ENCODE measurements around the gene EPB41L2.
A peak's percentile ranks its signal among the peaks of the same experiment; 100 is the strongest.
"Not testable (repeated sequence)": the region's sequence is repeated elsewhere in the genome, so short reads cannot be mapped to it uniquely, and the experiment has no call there.

EPB41L2 gene

GRCh38 chr6:130935978-130936377 lies 127.1 kb downstream of the EPB41L2 start:
- DNase-seq: no peak

- DNase-seq: no peak
Measured at GRCh38 chr6:130934848-130935585, 128.0 kb downstream of the EPB41L2 start.

- DNase-seq: no peak
Measured at GRCh38 chr6:130933712-130934200, 129.3 kb downstream of the EPB41L2 start.

- no peak for DNase-seq
Measured at GRCh38 chr6:130932921-130933320, 130.1 kb downstream of the EPB41L2 start.

DNA sequence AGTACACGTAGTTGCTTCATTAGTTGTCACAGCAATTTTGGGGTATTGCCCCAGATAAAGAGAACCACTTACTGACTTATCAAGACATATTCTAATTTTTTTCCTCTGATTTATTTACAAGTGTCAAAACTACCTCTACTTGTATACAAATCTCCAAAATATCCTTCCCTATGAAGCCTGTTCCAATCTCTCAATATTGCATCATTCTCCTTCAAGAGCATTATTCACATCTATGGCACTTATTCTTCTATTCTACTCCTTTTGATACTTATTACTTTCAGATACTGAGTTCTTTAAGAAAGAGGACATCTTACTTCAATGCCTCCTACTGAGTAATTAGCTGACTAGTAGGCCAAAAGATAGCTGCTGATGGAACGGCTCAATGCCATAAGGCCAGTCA lies 130.6 kb downstream of the EPB41L2 start:
- DNase-seq: no peak

DNA sequence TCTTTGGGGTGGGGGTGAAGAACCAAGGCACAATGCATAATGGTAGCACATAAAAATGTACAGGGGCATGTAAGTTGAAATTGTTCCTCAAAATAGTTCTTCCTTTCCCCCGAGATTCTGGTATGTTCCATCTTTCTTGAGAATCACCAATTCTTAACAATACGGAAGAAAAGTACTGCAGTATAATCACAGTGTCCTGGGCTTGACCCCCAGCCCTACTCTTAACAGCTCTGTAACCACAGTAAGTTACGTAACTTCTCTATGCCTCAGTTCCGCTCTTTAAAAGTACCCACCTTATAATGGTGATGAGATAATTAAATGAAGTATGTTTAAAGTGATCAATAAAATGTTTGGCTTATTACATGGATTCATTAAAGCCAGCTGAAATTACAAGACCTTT lies 131.4 kb downstream of the EPB41L2 start:
- no peak for DNase-seq

DNA sequence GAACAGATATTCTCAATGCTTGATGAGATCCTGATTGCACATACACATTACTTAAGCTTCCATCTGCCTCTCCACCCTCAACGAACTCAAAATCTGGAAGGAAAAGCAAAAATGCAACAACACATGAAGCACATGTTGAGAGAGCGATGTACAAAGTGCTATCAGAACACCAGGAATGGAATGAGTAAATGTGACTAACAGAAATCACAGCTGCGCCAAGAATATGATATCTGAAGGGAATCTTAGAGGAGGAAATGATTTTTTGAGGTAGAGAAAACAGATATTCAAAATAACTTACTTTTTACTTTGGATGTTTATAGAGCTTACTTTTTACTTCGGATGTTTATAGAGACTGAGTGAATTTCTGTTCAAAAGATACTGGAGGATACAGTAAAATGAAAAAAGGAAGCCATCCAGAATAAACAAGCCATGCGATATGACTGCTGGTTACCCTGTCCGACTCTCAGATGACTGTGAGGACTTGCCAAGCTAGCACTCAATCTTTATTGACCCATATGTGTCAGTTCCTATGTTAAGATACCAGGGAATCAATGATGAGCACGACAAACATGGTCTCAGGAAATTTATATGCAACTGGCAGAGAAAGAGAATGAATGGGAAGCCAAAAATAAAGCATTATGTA lies 133.9 kb downstream of the EPB41L2 start:
- no peak for DNase-seq

GRCh38 chr6:130928158-130928912 lies 134.7 kb downstream of the EPB41L2 start:
- no peak for DNase-seq

- DNase-seq: no peak
Measured at GRCh38 chr6:130927305-130927704, 135.7 kb downstream of the EPB41L2 start.

DNA sequence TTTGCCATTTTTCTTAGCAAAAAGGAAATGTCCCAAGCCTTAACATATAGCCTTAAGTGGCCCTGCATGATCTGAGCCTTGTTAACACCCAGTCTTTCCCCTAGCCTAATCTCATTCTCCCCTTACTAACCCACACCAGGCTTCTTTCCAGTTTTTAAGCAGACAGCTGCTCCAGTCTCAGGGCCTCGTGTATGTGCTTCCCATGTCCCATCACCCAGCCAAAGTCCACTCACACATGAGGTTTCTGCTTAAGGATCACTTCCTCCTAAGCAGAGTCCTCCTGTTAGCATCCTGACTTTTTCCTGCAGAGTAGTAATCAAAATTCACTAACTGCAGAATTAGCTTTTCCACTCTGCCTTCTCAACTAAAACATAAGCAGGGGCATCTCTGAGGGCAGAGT lies 139.7 kb downstream of the EPB41L2 start:
- no peak for DNase-seq

DNA sequence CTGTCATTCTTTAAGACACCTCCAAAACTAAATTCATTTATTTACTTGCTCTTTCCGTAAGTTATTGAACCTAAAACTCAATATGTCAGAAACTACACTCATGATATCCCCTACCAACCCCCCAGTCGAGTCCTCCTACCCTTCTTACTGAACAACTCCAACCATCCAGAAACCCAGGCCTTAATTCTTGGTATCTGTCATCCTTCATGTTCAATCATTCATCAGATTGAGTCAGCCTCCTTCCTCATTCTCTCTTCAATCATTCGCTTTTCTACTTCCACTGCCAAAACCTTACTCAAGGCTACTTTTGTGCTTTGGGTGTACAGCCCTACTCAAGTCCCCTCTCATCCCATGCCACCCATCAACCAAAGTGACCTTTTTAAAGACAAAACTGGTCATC lies 140.1 kb downstream of the EPB41L2 start:
- no peak for DNase-seq

- DNase-seq: no peak
Measured at GRCh38 chr6:130920969-130921368, 142.1 kb downstream of the EPB41L2 start.

- DNase-seq: no peak
Measured at GRCh38 chr6:130918171-130918570, 144.9 kb downstream of the EPB41L2 start.

DNA sequence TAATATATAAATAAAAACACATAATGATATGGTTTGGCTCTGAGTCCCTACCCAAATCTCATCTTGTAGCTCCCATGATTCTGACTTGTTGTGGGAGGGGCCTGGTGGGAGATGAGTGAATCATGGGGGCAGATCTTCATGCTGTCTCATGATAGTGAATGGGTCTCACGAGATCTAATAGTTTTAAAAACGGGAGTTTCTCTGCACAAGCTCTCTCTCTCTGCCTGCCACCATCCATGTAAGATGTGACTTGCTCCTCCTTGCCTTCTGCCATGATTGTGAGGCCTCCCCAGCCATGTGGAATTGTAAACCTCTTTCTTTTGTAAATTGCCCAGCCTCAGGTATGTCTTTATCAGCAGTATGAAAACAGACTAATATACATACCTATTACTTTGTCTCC lies 147.4 kb downstream of the EPB41L2 start:
- not testable (repeated sequence) for DNase-seq

- DNase-seq: peak in 2 of 6 experiments; percentile 9 to 35
Measured at GRCh38 chr6:130913120-130913519, 149.9 kb downstream of the EPB41L2 start.

DNA sequence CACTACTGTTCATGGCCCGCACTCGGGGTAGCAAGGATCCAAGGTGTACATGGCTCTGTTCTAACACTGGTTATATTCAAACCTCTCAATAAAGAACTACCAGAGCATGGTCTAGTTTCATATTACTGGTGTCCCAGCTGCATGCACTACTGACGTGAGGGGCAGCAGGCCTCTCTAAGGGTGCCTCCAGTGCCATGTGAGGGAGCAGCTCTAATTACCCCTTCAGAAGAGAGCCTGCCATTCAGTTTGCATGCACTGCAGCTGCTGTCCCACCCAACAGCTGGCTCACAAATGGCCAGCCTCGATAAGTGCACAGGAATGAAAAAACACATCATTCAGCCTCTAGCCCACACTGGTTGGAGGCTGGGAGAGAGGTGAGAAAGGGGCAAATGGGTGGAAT lies 150.6 kb downstream of the EPB41L2 start:
- DNase-seq: no peak

DNA sequence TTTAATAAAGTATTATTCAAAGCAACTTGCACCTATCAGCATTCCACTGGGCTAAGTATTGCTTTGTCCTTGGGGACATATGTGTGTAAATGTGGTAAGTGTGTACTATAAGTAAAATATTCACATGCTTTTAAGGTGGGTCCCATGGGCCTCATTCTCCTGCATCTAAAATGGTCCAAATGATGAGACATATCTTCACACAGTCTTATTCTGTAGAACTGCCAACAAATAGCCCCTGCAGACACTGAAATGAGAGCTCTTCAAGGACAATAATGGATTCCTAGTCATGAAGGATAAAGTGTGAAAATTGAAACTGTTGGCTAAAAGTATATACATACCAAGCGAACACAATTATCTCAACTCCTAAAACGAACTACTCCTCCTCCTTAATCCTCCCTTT lies 154.1 kb downstream of the EPB41L2 start:
- no peak for DNase-seq

- no peak for DNase-seq
Measured at GRCh38 chr6:130908188-130908587, 154.9 kb downstream of the EPB41L2 start.

- no peak for DNase-seq
Measured at GRCh38 chr6:130907687-130908086, 155.4 kb downstream of the EPB41L2 start.

DNA sequence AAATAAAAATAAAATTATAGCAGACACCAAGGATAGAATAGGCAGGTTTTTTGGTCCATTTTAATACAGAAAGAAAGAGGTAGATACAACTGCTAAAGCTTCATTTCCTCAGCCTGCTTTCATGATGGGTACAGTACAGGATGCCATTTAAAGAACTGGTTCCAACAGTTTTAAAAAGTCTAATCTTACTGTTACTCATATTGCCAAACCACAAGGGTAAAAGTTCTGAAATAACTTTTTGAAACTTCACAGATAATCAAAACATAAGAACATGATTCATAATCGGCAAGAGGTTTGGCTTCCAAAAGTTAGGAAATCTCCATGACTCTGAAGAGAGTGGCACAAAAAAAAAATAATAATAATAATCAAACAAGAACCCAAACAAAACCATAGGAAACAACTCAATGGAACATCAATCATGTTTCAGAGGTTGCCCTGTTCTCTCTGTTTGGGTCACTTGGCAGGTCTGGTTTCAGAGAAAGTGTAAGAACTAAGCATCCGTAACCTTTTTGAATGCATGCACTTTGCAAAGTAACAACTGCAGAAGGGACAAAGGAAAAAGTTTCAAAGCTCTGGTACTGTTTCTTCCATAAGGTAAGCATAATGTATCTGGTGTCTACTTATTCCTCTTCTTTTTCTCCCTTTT lies 156.2 kb downstream of the EPB41L2 start:
- no peak for DNase-seq

GRCh38 chr6:130903602-130904001 lies 159.4 kb downstream of the EPB41L2 start:
- DNase-seq: no peak

GRCh38 chr6:130903007-130903406 lies 160.0 kb downstream of the EPB41L2 start:
- DNase-seq: no peak

DNA sequence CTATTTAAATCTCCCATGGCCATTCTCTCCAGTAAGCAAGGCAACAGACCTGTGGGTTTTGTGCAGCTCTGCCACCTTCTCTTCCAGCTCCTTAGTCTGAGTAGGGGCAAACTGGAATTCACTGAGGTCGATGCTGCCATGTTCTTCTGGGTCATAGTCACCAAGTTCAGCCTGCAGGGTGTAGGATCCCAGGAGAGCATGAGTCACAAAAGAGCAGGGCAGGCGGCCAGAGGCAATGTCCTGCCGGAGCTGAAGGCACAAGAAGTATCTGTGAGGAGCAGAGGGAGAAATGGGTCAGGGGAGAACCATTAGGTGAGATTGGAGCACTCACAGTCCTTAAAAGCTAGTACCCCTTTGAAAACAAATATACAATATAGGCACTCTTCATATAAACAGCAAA lies 162.1 kb downstream of the EPB41L2 start:
- no peak for DNase-seq
